GM21825 (cell line): ENCODE measurements around the gene PIGL.
"Not testable (repeated sequence)": the region's sequence is repeated elsewhere in the genome, so short reads cannot be mapped to it uniquely, and the experiment has no call there.

Experiments
- ATAC-seq: cut with Tn5 transposase; IDR thresholded peaks from one replicate; pipeline ENCODE4 v1.9.1; 2021; ENCODE audit warnings: mild to moderate bottlenecking, moderate library complexity; ENCODE audit not compliant: unreplicated experiment

Gene PIGL

DNA sequence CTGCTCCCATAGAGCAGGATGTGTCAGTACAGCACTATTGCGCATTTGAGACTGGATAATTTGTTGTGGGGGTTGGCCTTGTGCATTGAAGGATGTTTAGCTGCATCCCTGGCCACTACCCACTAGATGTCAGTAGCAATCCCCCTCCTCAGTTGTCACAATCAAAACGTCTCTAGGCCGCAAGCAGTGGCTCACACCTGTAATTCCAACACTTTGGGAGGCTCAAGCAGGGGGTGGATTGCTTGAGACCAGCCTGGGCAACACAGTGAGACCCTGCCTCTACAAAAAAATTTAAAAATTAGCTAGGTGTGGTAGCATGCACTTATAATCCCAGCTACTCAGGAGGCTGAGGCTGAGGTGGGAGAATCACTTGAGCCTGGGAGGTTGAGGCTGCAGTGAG lies 87.8 kb downstream of the PIGL start:
- no peak for ATAC-seq

DNA sequence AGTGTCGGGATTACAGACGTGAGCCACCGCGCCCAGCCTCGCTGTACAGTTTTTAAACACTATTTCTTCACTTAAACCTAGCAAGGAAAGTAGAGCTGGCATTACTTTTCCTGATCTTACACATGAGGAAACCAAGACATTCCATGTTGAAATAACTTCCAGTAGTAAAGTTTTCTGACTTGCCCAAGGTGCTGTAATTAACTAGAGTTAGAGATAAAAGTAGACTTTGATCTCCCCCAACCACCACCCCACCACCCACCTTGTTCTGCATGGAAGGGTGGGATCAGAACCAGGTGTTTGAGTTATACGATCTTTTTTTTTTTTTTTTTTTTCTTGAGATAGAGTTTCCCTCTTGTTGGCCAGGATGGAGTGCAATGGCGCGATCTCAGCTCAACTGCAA lies 89.2 kb downstream of the PIGL start:
- ATAC-seq: no peak

DNA sequence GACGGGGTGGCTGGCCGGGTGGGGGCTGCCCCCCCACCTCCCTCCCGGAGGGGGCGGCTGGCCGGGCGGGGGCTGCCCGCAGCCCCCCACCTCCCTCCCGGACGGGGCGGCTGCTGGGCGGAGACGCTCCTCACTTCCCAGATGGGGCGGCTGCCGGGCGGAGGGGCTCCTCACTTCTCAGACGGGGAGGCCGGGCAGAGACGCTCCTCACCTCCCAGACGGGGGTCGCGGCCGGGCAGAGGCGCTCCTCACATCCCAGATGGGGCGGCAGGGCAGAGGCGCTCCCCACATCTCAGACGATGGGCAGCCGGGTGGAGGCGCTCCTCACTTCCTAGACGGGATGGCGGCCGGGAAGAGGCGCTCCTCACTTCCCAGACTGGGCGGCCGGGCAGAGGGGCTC lies 95.1 kb downstream of the PIGL start:
- not testable (repeated sequence) for ATAC-seq

DNA sequence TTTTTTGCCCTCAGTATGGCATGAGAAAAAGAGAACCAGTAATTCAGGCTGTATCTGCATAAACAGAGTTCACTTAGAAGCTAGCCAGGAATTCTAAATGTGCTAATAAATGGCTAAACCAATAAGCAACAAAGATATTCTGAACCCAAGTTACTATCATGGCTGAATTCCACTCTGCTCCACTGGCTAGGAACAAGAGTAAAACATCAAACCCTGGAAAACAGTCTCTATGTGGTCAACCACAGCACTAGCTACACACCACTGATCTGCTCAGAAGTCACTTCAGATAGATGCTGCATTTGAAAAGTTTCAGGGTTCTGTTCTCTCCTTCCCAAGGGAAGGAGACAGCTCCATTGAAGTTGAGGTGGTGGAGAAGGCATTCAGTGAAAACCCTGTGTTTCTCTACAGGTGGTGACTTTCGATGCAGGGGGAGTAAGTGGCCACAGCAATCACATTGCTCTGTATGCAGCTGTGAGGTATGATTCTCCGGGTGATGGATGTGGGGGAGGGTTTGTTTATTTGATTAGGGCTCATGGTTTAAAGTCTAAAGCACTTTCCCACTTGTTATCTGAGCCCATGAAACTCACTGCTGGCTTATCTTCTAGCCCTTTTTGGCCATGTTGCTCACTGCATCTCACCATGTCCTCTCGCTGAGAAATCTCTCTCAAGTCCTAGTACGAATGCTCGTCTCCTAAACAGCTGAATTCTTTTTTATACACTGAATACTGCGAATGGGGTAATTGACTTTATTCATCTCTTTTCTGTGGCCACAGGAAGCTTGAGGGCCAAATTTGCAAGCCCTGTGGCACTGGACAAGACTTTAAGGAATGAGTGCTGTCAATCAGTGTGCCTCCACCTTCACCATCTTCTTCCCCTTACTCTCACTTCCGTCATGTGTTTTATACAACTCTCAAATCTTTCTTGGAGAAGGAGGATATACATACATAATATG lies 96.4 kb downstream of the PIGL start:
- no peak for ATAC-seq

DNA sequence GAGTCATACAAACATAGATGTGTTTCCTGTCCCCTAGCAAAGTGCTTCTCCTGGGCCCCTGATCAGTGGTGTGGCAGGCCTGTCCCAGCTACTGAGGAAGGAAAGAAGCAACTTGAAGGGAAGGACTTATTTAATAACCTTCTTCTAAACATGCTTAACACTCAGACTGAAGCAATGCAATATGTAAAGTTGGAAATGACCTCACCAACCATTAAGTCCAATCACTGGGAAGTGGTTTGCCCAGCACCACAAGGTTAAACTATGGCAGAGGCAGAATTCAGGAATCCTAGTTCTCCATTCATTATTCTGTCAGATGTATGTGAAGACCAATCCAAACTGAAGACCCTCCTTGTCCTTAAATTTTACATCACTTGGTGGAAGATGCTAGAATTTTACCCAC lies 97.2 kb downstream of the PIGL start:
- no peak for ATAC-seq

DNA sequence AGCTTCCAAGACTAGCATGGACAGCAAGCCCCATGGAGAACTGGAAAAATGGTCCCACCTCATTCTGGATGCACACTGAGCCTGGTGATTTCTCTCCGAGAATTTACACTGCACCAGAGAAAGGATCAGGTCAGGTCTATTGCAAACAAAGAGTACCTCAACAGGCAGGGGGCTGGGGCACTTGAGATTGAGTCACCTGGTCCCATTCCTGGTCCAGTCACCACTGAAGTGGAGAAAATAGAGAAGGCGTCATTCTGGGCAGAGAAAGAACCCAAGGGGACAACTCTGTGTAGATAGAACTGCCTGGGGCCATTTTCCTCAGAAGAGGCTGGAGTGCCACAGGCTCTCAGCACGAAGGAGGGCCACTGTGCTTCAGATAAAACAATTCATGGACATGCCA lies 97.8 kb downstream of the PIGL start:
- no peak for ATAC-seq

DNA sequence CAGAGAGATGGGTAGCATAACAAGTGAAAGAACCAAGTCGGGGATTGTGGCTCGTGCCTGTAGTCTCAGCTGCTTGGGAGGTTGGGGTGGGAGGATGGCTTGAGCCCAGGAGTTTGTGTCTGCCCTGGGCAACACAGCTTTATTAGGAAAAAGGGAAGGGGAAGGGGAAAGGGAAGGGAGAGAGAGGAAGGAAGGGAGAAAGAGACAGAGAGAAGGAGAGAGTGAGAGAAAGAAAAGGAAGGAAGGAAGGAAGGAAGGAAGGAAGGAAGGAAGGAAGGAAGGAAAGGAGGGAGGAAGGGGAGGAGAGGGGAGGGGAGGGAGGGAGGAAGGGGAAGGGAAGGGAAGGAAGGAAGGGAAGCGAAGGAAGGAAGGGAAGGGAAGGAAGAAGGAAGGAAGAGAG lies 103.0 kb downstream of the PIGL start:
- ATAC-seq: no peak

DNA sequence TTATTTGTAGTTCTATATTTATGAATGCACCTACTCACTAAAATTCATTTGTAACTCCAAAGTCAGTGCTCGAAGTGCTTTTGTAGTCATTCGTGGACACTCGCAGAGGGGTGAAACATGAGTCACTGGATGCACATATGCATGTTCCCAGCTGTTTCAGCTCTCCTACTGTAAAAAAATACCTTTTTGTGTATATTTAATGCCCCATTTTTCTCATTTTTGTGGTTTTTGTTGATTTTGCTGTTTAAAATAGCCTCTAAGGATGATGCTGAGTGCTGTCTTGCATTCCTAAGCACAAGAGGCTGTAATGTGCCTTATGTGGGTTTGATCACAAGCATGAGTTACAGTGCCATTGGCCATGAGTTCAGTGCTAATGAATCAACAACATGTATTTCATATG lies 105.6 kb downstream of the PIGL start:
- ATAC-seq: no peak

DNA sequence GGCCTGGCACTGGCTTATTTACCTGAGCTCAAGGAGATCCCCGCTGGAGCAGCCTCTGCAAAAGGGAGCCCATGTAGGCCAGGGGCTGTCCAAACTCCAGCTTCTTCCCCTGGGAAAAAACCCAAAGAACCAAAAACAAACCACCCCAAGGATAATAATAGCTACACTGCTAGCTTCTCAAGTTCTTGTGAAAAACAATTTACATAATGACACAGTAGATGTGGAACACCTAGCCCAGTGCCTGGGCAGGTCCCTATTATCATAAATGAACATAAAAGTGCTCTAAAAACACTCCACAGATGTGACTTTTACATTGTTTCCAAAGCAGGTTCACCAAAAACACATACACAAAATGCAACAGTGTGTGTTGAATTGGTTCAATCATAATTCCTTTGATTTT lies 109.0 kb downstream of the PIGL start:
- no peak for ATAC-seq

DNA sequence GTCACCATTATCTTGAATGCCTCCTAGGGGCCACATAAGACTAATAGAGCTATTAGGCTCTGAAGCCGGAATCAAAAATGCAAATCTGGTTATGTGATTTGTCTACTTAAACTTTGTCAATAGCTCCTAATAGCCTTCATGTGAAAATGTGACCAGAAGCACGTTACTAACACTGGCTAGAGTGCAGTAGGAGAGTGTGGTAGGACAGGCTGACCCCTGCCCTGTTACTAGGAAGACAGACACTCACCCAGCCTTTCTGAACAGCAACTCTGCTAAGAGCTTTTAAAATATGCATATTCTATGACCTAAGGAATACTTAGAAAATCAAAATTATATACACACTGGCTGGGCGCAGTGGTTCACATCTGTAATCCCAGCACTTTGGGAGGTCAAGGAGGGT lies 110.0 kb downstream of the PIGL start:
- ATAC-seq: no peak

DNA sequence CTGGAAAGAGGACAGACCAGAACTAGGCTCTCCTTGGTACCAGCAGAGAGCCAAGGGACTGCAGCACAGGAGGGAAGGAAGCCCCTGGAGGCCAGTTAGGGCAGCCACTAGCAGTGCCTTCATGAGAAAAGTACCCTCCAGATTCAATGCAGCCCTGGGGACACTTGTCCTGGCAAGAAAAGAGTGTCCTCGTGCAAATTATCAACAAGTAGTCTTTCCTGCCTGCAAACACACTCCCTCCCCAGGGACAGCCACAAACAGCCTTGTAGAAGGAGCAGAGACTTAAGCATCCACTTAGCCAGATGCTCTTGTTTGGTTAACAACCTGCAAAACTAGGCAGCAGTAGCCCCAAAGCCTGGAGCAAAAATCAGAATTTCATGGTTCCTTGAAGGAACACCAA lies 112.0 kb downstream of the PIGL start:
- no peak for ATAC-seq

DNA sequence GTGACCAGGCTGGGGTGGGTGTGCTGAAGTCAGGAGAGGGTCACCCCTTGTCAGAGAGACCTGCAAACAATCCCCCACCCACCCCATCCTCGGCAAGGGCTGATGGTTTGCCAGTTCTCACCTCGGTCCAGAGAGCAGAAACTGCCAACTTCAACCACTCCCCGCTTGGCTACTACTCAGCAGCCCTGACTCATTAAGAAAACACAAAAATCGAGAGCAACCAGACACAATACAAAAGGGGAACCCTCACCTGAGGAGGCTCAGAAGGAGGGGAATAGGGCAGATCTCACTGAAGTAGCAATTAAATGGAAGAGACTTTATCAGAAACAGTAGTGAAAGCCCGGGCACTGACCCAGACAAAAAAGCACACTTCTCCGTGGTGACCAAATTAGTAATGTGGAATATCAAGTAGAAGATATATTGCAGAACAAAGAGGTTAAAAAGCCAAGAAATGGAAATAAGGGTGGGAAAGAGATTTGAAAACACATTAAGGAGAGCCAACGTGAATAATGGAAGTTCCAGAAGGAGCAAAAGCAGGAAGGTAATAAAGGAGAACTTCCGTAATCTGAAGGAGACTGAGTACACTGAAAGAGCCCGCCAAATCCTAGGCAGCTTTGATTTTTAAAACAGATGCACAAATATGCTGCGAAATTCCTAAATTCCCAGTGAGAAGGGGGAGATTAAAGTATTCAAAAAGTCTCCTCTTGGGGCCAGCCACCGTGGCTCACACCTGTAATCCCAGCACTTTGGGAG lies 112.7 kb downstream of the PIGL start:
- no peak for ATAC-seq

DNA sequence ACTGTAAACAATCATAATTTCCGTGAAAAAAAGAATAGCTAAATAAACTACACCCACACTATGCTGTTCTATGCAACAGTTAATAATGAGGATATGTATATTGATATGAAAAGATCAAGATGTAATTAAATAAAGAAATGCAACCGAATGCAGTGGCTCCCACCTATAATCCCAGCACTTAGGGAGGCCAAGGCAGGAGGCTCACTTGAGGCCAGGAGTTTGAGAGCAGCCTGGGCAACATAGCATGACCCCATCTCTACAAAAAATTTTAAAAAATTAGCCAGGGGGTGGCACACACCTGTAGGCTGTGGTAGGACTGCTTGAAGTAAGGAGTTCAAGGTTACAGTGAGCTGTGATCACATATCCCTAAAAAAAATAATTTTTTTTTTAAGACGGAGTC lies 121.4 kb downstream of the PIGL start:
- no peak for ATAC-seq

DNA sequence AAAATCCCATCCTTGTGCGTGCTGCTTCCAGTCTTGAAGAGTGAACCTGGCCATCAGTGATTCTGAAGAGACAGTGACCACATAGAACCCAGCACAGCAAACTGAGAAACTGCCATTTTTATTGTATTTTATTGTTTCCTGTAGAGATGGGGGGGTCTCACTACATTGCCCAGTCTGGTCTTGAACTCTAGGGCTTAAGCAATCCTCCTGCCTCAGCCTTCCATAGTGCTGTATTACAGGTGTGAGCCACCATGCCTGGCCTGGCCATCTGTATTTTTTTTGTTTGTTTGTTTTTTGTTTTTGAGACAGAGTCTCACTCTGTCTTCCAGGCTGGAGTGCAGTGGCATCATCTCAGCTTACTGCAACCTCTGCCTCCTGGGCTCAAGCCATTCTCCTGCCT lies 122.4 kb downstream of the PIGL start:
- no peak for ATAC-seq

DNA sequence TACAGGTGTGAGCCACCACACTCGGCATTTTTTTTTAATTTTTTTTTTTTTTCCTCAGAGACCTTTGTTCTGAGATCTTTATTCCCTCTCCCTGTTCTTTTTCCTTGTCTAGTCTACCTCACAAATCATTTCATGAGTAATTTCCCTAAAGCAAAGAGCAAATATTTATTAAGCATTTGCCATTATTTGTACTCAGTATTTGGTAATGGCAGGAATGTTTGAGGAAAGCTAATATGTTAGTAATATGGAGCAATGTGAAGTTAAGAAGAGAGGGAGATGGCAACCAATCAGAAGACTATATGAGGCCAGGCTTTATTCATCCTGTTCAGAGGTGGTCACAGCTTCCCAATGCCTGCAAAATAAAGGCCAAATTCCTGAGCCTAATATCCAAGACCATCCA lies 122.9 kb downstream of the PIGL start:
- no peak for ATAC-seq

DNA sequence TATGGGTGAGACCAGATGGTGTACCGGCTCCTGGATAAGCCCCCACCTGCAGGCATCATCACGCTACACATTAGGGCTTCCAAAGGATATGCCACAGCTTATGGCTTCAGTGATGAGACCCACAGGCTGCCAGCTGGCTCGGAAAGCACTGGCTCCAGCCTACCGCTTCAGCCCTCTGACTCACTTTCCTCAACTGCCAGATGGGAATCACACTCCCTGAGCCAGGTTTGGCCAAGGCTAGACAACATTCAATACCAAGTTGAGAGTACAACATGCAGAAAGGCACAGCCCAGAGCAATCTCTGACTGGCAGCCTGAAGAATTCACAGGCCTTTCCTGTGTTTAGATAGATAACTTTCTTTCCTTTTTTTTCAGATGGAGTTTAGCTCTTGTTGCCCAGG lies 126.0 kb downstream of the PIGL start:
- no peak for ATAC-seq

DNA sequence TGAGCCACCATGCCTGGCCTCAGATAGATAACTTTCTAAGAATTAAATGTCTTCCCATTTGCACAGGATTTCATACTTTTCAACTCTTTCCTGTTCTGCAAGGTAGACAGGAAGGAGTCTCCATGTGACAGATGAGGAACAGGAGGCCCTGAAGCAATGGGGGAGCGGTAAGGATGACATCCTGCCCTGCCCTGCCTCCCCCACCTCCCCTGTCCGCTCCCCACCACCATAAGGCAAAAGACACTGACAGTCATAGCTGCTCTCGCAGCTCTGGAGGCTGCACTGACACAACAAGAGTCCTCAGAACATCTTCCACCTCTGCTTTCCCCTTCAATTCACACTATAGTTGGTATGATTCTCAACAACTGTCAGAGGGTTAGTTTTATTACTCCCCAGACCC lies 126.6 kb downstream of the PIGL start:
- ATAC-seq: no peak

DNA sequence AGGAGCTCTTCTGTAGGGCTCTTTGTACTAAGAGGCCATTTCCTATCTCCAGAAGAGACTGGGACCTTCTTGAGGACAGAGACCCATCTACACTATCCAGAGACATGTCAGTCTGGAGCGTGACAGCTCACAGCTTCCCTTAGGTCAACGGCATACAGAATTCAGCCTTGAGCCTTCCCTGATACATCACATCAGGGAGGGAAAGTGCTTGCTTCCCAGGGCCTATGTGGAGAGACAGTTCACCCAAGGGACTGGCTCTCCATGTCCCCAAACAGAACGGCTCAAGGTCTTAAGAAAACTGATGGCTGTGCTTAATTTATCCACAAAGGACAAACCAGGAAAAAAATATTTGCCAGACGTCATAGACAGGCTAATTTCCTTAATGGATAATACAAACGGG lies 128.6 kb downstream of the PIGL start:
- no peak for ATAC-seq

DNA sequence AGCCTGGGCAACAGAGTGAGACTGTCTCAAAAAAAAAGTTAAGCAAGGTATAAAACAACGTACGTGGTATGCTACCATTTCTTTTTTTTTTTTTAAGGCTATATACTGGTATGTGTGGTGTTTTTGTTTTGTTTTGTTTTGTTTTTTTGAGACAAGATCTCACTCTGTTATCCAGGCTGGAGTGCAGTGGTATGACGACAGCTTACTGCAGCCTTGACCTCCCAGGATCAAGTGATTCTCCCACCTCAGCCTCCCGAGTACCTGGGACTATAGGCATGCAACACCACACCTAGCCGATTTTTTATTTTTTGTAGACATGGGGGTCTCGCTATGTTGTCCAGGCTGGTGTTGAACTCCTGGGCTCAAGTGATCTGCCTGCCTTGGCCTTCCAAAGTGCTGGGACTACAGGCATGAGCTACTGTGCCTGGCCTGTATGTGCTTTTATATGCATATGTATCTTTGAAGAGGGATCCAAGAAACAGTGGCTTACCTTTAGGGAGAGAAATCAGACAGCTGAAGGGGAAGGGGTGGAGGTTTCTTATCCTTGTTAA lies 129.8 kb downstream of the PIGL start:
- ATAC-seq: no peak

DNA sequence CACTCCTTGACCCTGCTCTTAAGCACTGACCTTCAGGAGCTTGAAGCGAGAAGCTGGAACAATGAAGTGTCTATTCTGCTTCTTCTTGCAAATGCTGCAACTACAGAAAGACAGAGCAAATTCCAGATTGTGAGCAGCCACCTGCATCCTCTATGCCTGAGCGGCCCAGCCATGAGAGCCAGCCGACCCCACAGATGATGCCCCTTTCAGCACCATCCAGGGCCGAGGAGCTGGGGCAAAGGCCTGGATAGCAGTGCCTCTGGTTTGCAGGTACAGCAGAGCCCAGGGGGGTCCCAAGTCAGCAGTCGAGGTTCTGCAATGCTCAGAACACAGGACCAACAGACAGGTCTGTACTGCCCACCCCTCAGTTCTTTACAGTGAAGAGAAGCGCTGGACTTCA lies 131.6 kb downstream of the PIGL start:
- ATAC-seq: no peak

DNA sequence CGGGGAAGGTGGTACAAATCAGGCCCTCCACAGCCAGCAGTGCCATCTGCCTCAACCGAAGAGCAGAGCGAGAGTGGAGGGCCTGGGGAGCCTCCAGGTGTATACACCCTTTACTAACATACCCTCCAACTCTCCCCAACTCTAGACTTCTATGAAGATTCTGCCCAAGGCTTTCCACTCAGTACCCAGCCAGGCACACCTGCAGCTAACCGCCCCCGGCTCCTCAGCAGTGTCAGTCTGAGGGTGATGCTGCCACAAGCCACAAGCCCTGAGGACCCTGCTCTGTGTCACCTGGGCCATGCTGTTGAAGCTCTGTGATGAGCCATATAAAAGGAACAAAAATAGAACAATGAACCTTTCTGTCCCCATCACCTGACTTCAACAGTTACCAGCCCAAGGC lies 132.4 kb downstream of the PIGL start:
- no peak for ATAC-seq

DNA sequence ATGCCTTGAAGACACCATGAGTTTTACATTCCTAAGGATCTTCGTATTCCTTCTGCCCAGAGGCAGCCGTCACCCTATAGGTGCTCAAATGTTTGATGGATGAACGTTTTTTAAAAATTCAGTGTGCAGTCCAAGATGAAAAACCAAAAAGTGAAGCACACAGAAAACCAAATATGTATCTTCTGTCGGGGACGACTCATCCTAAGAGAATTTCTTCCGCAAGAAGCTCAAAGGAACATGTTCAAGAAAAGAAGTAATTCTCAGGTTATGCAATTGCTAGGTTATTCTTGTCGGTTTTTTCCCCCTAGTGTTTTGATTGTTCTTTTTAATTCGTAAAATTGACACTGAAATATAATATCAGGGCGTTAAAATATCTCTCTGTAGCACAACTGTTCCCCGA lies 134.8 kb downstream of the PIGL start:
- no peak for ATAC-seq
